Stimulated activated effector memory CD8-positive, alpha-beta T cell treated with anti-CD3 and anti-CD28 coated beads, Interleukin-12 subunit alpha, Interleukin-12 subunit beta, amount 100 ng/mL, for 72 hours (primary cell): Measurements from ENCODE around the gene BICD2.

Experiments used
- ATAC-seq: fragments of 150-1000 bp; cut with Tn5 transposase; 2 replicates; pipeline ENCODE4 v1.10.0; 2021
- DNase-seq, 2 donors: peaks; one replicate each; pipeline ENCODE4 v3.0.0; 2021 to 2022; ENCODE audit warnings: low spot score in 2 of 2
- H3K27ac Mint-ChIP-seq: one replicate; pipeline ENCODE4 v1.8.0; 2022; ENCODE audit warnings: mild to moderate bottlenecking, mixed read lengths
- H3K36me3 Mint-ChIP-seq: one replicate; pipeline ENCODE4 v1.8.0; 2022; ENCODE audit warnings: mild to moderate bottlenecking, mixed read lengths
- H3K4me1 Mint-ChIP-seq: one replicate; pipeline ENCODE4 v1.8.0; 2022; ENCODE audit warnings: mixed read lengths
- H3K4me3 Mint-ChIP-seq: one replicate; pipeline ENCODE4 v1.8.0; 2022; ENCODE audit warnings: mild to moderate bottlenecking, mixed read lengths
- H3K9me3 Mint-ChIP-seq: one replicate; pipeline ENCODE4 v1.8.0; 2022; ENCODE audit warnings: mixed read lengths

Gene BICD2

GRCh38 chr9:92728831-92729734 is 35.5 kb downstream of the BICD2 start:
- ATAC-seq (peak; percentile 29), DNase-seq (no peak)
- Mint-ChIP-seq H3K4me3 (no peak overlapping the region), H3K9me3 (no peaks in the 10 kb centered on the region), H3K4me1 (peaks cover 47% of the 10 kb centered on the region), H3K36me3 (peaks cover 6% of the 10 kb centered on the region), H3K27ac (no peak overlapping the region)

GRCh38 chr9:92727716-92728700 is 36.6 kb downstream of the BICD2 start:
- Mint-ChIP-seq H3K9me3 (no peaks in the 10 kb centered on the region), H3K4me3 (no peak overlapping the region), H3K36me3 (peaks cover 6% of the 10 kb centered on the region), H3K4me1 (peaks cover 50% of the 10 kb centered on the region), H3K27ac (peak overlapping the region; percentile 76)
- no peak for DNase-seq
- ATAC-seq, result no peak

- DNase-seq (no peak), ATAC-seq (no peak)
- H3K9me3 Mint-ChIP-seq, result no peaks in the 10 kb centered on the region
- no peak overlapping the region for H3K4me3 Mint-ChIP-seq
- peaks cover 14% of the 10 kb centered on the region for H3K36me3 Mint-ChIP-seq
- H3K27ac Mint-ChIP-seq, result peak overlapping the region; percentile 76
- H3K4me1 Mint-ChIP-seq, result peaks cover 47% of the 10 kb centered on the region
These were observed 37.5 kb downstream of the BICD2 start for GRCh38 chr9:92726971-92727715.

- H3K27ac Mint-ChIP-seq, result peak overlapping the region; percentile 77
- peaks cover 39% of the 10 kb centered on the region for H3K4me1 Mint-ChIP-seq
- H3K4me3 Mint-ChIP-seq, result no peak overlapping the region
- DNase-seq, result no peak
- H3K9me3 Mint-ChIP-seq, result no peaks in the 10 kb centered on the region
- peaks cover 22% of the 10 kb centered on the region for H3K36me3 Mint-ChIP-seq
- no peak for ATAC-seq
These were observed 38.3 kb downstream of the BICD2 start for GRCh38 chr9:92726348-92726747.

GRCh38 chr9:92725766-92726165 is 38.9 kb downstream of the BICD2 start:
- peak overlapping the region; percentile 77 for H3K27ac Mint-ChIP-seq
- no peaks in the 10 kb centered on the region for H3K9me3 Mint-ChIP-seq
- no peak overlapping the region for H3K4me3 Mint-ChIP-seq
- peaks cover 28% of the 10 kb centered on the region for H3K36me3 Mint-ChIP-seq
- no peak for DNase-seq
- peaks cover 34% of the 10 kb centered on the region for H3K4me1 Mint-ChIP-seq
- no peak for ATAC-seq

GRCh38 chr9:92725266-92725545 is 39.4 kb downstream of the BICD2 start:
- no peak for ATAC-seq
- H3K4me3 Mint-ChIP-seq, result no peak overlapping the region
- peaks cover 34% of the 10 kb centered on the region for H3K36me3 Mint-ChIP-seq
- no peaks in the 10 kb centered on the region for H3K9me3 Mint-ChIP-seq
- DNase-seq, result no peak
- H3K4me1 Mint-ChIP-seq, result peaks cover 28% of the 10 kb centered on the region
- H3K27ac Mint-ChIP-seq, result peak overlapping the region; percentile 77

GRCh38 chr9:92724528-92725265 is 39.9 kb downstream of the BICD2 start:
- peak overlapping the region; percentile 78 for H3K27ac Mint-ChIP-seq
- peaks cover 25% of the 10 kb centered on the region for H3K4me1 Mint-ChIP-seq
- peaks cover 38% of the 10 kb centered on the region for H3K36me3 Mint-ChIP-seq
- no peak overlapping the region for H3K4me3 Mint-ChIP-seq
- H3K9me3 Mint-ChIP-seq, result no peaks in the 10 kb centered on the region
- no peak for ATAC-seq
- DNase-seq, result no peak

GRCh38 chr9:92723801-92724323 is 40.8 kb downstream of the BICD2 start:
- peak overlapping the region; percentile 78 for H3K27ac Mint-ChIP-seq
- peaks cover 34% of the 10 kb centered on the region for H3K36me3 Mint-ChIP-seq
- H3K4me3 Mint-ChIP-seq, result no peak overlapping the region

GRCh38 chr9:92723299-92723625 is 41.4 kb downstream of the BICD2 start:
- Mint-ChIP-seq H3K9me3 (no peaks in the 10 kb centered on the region), H3K27ac (peak overlapping the region; percentile 78), H3K36me3 (peaks cover 32% of the 10 kb centered on the region), H3K4me1 (peaks cover 25% of the 10 kb centered on the region), H3K4me3 (no peak overlapping the region)
- DNase-seq (no peak), ATAC-seq (no peak)

More at GRCh38 chr9:92723801-92724323, 40.8 kb downstream of the BICD2 start:
- DNase-seq (no peak), ATAC-seq (no peak)
- Mint-ChIP-seq H3K9me3 (no peaks in the 10 kb centered on the region), H3K4me1 (peaks cover 25% of the 10 kb centered on the region)

- DNase-seq (no peak), ATAC-seq (no peak)
- Mint-ChIP-seq H3K36me3 (peaks cover 39% of the 10 kb centered on the region), H3K27ac (no peak overlapping the region), H3K4me3 (no peak overlapping the region), H3K4me1 (peaks cover 19% of the 10 kb centered on the region), H3K9me3 (no peaks in the 10 kb centered on the region)
These were observed 42.0 kb downstream of the BICD2 start for GRCh38 chr9:92722386-92723298.

- Mint-ChIP-seq H3K36me3 (peaks cover 40% of the 10 kb centered on the region), H3K9me3 (no peaks in the 10 kb centered on the region), H3K27ac (peak overlapping the region; percentile 13), H3K4me1 (peaks cover 18% of the 10 kb centered on the region), H3K4me3 (no peak overlapping the region)
- ATAC-seq (no peak), DNase-seq (no peak)
These were observed 43.1 kb downstream of the BICD2 start for GRCh38 chr9:92721548-92721947.

GRCh38 chr9:92720807-92721535 is 43.7 kb downstream of the BICD2 start:
- peaks cover 40% of the 10 kb centered on the region for H3K36me3 Mint-ChIP-seq
- peak overlapping the region; percentile 13 for H3K27ac Mint-ChIP-seq
- no peaks in the 10 kb centered on the region for H3K9me3 Mint-ChIP-seq
- DNase-seq (no peak), ATAC-seq (no peak)
- peaks cover 16% of the 10 kb centered on the region for H3K4me1 Mint-ChIP-seq
- no peak overlapping the region for H3K4me3 Mint-ChIP-seq

GRCh38 chr9:92720209-92720765 is 44.3 kb downstream of the BICD2 start:
- Mint-ChIP-seq H3K9me3 (no peaks in the 10 kb centered on the region), H3K27ac (peak overlapping the region; percentile 13), H3K4me1 (peaks cover 13% of the 10 kb centered on the region), H3K36me3 (peaks cover 43% of the 10 kb centered on the region), H3K4me3 (no peak overlapping the region)
- peak in 1 of 2 donors; percentile 39 for DNase-seq
- no peak for ATAC-seq
